HCT116 (cell line): Measurements from ENCODE around the gene TMC6. TPM values are rescaled to one million over a fixed set of nuclear protein-coding genes. Genes with fewer than 3 reads are reported as not detected.

Experiments
- ATAC-seq: fragments of 200-7000 bp; cut with Tn5 transposase; 2 replicates; pipeline ENCODE4 v1.9.1; 2020; ENCODE audit warnings: mild to moderate bottlenecking, moderate library complexity
- BruUV-seq: library from RNA; stranded (reverse); fragments of 400-500 nt; replicated peaks from 2 replicates; lab custom pipeline; 2021; lab: Mats Ljungman, UMichigan
- CTCF ChIA-PET: fragments of 300-600 bp; sonication (Branson Sonifier 250); formaldehyde crosslinking; loops from one replicate; lab custom pipeline; 2021; ENCODE audit warnings: antibody characterized with exemption; lab: Charles Lee
- POLR2A ChIA-PET: fragments of 300-600, 350-600 bp; sonication (Branson Sonifier 250); formaldehyde crosslinking; loops from one replicate; lab custom pipeline; 2021; ENCODE audit warnings: antibody characterized with exemption; lab: Charles Lee
- RAD21 ChIA-PET, 2 experiments: fragments of 300-600 bp; sonication (Branson Sonifier 250); formaldehyde crosslinking; loops; one replicate each; lab custom pipeline; 2023; ENCODE audit warnings: low total read pairs in 2 of 2; ENCODE audit not compliant: uncharacterized antibody in 2 of 2, unreplicated experiment in 2 of 2, low non-redundant PET in 1 of 2; lab: Charles Lee
- DNase-seq: peaks from one replicate; pipeline ENCODE4 v3.0.0-alpha.2; 2010; ENCODE audit warnings: low read depth, low spot score
- H2AFZ ChIP-seq: fragments of 200-600 bp; shearing (Covaris generic), sonication (generic); 2 replicates; pipeline ENCODE4 v1.6.1; 2017; ENCODE audit warnings: low read depth, mixed run types, mixed read lengths, antibody characterized with exemption, low read length; ENCODE audit not compliant: poor library complexity, severe bottlenecking
- H3K27ac ChIP-seq: 2 replicates; pipeline ENCODE4 v1.5.1; 2012; ENCODE audit warnings: low read depth, low read length
- H3K27me3 ChIP-seq: fragments of 200-600 bp; sonication (generic); 2 replicates; pipeline ENCODE4 v1.6.1; 2016; ENCODE audit warnings: mixed run types, low read length, mixed read lengths; ENCODE audit not compliant: insufficient read depth
- H3K36me3 ChIP-seq, 2 experiments: fragments of 200-500 bp in 1 of 2; fragments of 200-600 bp in 1 of 2; sonication (Bioruptor generic) in 1 of 2; sonication (generic) in 1 of 2; 2 replicates each; pipeline versions ENCODE4 v1.5.1 to v1.6.1; 2014 to 2016; ENCODE audit warnings: low read length in 2 of 2, inconsistent platforms in 1 of 2, mixed read lengths in 1 of 2, mixed run types in 1 of 2; ENCODE audit not compliant: insufficient read depth in 2 of 2, control insufficient read depth in 1 of 2
- H3K4me1 ChIP-seq, 2 experiments: fragments of 200-600 bp in 1 of 2; sonication (generic) in 1 of 2; 2 replicates each; pipeline versions ENCODE4 v1.5.1 to v1.6.1; 2012 to 2017; ENCODE audit warnings: low read length in 2 of 2, inconsistent platforms in 1 of 2, mild to moderate bottlenecking in 1 of 2, mixed read lengths in 1 of 2, mixed run types in 1 of 2, moderate library complexity in 1 of 2; ENCODE audit not compliant: insufficient read depth in 2 of 2, control insufficient read depth in 1 of 2
- H3K4me2 ChIP-seq: fragments of 200-600 bp; sonication (generic); 2 replicates; pipeline ENCODE4 v1.6.1; 2017; ENCODE audit warnings: mixed run types, low read length, mixed read lengths
- H3K4me3 ChIP-seq, 2 experiments: fragments of 200-600 bp in 1 of 2; sonication (generic) in 1 of 2; replicated peaks in 1 of 2; 2 replicates each; pipeline ENCODE4 v1.5.1; 2011 to 2016; ENCODE audit warnings: low read length in 2 of 2, control low read depth in 1 of 2, low read depth in 1 of 2, mild to moderate bottlenecking in 1 of 2, mixed read lengths in 1 of 2, mixed run types in 1 of 2
- H3K79me2 ChIP-seq: fragments of 200-600 bp; sonication (generic); 2 replicates; pipeline ENCODE4 v1.6.1; 2017; ENCODE audit warnings: mild to moderate bottlenecking, mixed run types, low read length, moderate library complexity, mixed read lengths; ENCODE audit not compliant: insufficient read depth
- H3K9ac ChIP-seq: fragments of 200-600 bp; sonication (generic); 2 replicates; pipeline ENCODE4 v1.6.1; 2016; ENCODE audit warnings: low read length, mixed read lengths
- H3K9me2 ChIP-seq: fragments of 200-600 bp; sonication (generic), shearing (Covaris generic); 2 replicates; pipeline ENCODE4 v1.6.1; 2017; ENCODE audit warnings: mixed run types, mild to moderate bottlenecking, moderate library complexity; ENCODE audit not compliant: insufficient read depth
- H3K9me3 ChIP-seq, 2 experiments: fragments of 200-500 bp in 1 of 2; fragments of 200-600 bp in 1 of 2; sonication (Bioruptor generic) in 1 of 2; sonication (generic) in 1 of 2; 2 replicates each; pipeline ENCODE4 v1.6.1; 2014 to 2017; ENCODE audit warnings: low read length in 2 of 2, mixed read lengths in 2 of 2, inconsistent platforms in 1 of 2, low read depth in 1 of 2, mild to moderate bottlenecking in 1 of 2, mixed run types in 1 of 2, moderate library complexity in 1 of 2; ENCODE audit not compliant: control insufficient read depth in 1 of 2, insufficient read depth in 1 of 2
- H4K20me1 ChIP-seq: fragments of 200-600 bp; sonication (generic), shearing (Covaris generic); 2 replicates; pipeline ENCODE4 v1.6.1; 2017; ENCODE audit warnings: mixed run types, mild to moderate bottlenecking, moderate library complexity; ENCODE audit not compliant: insufficient read depth
- CTCF ChIP-seq, 3 experiments: fragments of 200-600 bp in 1 of 3; sonication (generic) in 1 of 3; IDR thresholded peaks in 2 of 3; conservative IDR thresholded peaks in 1 of 3; 2 replicates each; pipeline ENCODE4 v1.5.1; 2012 to 2017; ENCODE audit warnings: low read depth in 2 of 3, low read length in 2 of 3, antibody characterized with exemption in 1 of 3, borderline replicate concordance in 1 of 3, control low read depth in 1 of 3, mild to moderate bottlenecking in 1 of 3, mixed read lengths in 1 of 3, mixed run types in 1 of 3, moderate library complexity in 1 of 3; ENCODE audit not compliant: insufficient read depth in 1 of 3
- EZH2 ChIP-seq: fragments of 200-600 bp; sonication (generic); IDR thresholded peaks from 2 replicates; pipeline ENCODE4 v1.6.1; 2017; ENCODE audit warnings: antibody characterized with exemption, mixed run types
- POLR2AphosphoS5 ChIP-seq: IDR thresholded peaks from 2 replicates; pipeline ENCODE4 v1.6.1; 2011; ENCODE audit warnings: mild to moderate bottlenecking, low read depth, low read length, moderate library complexity
- RAD21 ChIP-seq: IDR thresholded peaks from 2 replicates; pipeline ENCODE4 v1.6.1; 2012; ENCODE audit warnings: low read depth, mild to moderate bottlenecking
- ZNF274 ChIP-seq: fragments of 200-500 bp; sonication (Bioruptor generic); IDR thresholded peaks from 2 replicates; pipeline ENCODE4 v1.6.1; 2014; ENCODE audit warnings: mild to moderate bottlenecking, low read depth, low read length, inconsistent platforms
- intact Hi-C: fragments of 100-400 bp; cut with micrococcal nuclease; formaldehyde crosslinking; loops from 2 replicates; pipeline ENCODE4 v1.10.0; 2022
- total RNA-seq: library from RNA; stranded (reverse); gene quantifications from one replicate; pipeline ENCODE4 v1.2.1, GENCODE V29; 2021; ENCODE audit not compliant: unreplicated experiment

The TMC6 gene
- total RNA-seq, 1 experiment from 2014 or later: 142 TPM

GRCh38 chr17:78174870-78175642, 46.5 kb upstream of the TMC6 start:
- ChIA-PET RAD21 (interaction anchor here in 1 of 2 experiments (0.8 kb wide), 1 partner anchor 33 kb away, joined by 3 read pairs; no protein-coding TSS in a partner anchor), CTCF (interaction anchor here (0.9 to 3.2 kb wide), 9 partner anchors 12 to 156 kb away, joined by 3 to 17 read pairs (median 7); partner anchors contain the start of genes AFMID and TK1), POLR2A (interaction anchor here (0.6 to 5.1 kb wide), 4 partner anchors 11 to 64 kb away, joined by 3 to 44 read pairs (median 4); partner anchors contain the start of genes AFMID and TK1)
- no peak overlapping the region for H2AFZ ChIP-seq
- peaks cover 16% of the 10 kb centered on the region for H3K79me2 ChIP-seq
- peaks cover under 1% of the 10 kb centered on the region; the same call in 1 of the 2 replicates for H4K20me1 ChIP-seq
- H3K9me3 ChIP-seq: no peaks in the 10 kb centered on the region
- no peak overlapping the region for H3K9ac ChIP-seq
- H3K4me2 ChIP-seq: no peak overlapping the region
- H3K27me3 ChIP-seq: no peaks in the 10 kb centered on the region
- intact Hi-C loops: no loop called here
- BruUV-seq: no TSS peak
- H3K9me2 ChIP-seq: no peaks in the 10 kb centered on the region
- peak; percentile 9; the same call in 1 of the 2 replicates for ATAC-seq
- H3K36me3 ChIP-seq: peaks cover 35 to 69% of the 10 kb centered on the region in 2 experiments
- peaks cover 13 to 38% of the 10 kb centered on the region in 2 experiments; a peak in 3 of 4 replicates for H3K4me1 ChIP-seq
- H3K27ac ChIP-seq: peak overlapping the region; percentile 38; the same call in 1 of the 2 replicates
- TF ChIP-seq RAD21: no peak; the same call in 1 of the 2 replicates
- peak in 2 of 3 experiments; percentile 40 to 45; a peak in 3 of 6 replicates for TF ChIP-seq CTCF (IDR thresholded peaks at IDR 0.05 in 2 of 3, conservative IDR thresholded peaks at IDR 0.05 in 1 of 3; ENCODE audit: borderline replicate concordance in 1 of 3, insufficient read depth in 1 of 3, low read depth in 2 of 3, low read length in 2 of 3)
- 0 out of 2 replicates have a peak, but pooled peaks have one; percentile 29 for TF ChIP-seq POLR2AphosphoS5
- TF ChIP-seq EZH2: no peak
- TF ChIP-seq ZNF274: no peak
- TF ChIP-seq, all 23 proteins: peak for 2
- no peak overlapping the region for H3K4me3 ChIP-seq
- DNase-seq: no peak
